Measurements from ENCODE around the gene GEN1.

Gene GEN1

DNA sequence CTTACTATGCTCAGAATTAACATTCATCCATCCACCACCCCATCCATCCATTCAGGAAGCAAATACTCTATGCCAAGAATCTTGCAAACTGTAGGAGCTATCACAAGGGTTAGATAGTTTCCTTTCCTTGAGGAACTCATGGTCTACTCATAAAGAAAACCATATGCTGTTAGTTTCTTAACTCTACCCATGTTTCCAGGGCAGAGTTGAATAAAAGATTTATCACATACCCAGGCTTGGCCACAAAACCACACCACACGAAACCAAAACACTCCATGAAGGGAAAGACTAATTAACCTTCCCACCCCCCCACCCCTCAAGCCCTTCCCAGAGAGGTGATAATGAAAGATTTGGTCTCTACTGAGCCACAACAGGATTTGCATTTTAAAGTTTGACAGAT, 38.6 kb downstream of the GEN1 start:
- no peaks in the 10 kb centered on the region for H3K27me3 ChIP-seq (replicated peaks; ENCODE audit: control insufficient read depth, insufficient read depth, low read length, poor library complexity, severe bottlenecking)
- no peaks in the 10 kb centered on the region for H3K9me3 ChIP-seq (ENCODE audit: control insufficient read depth, low read length)
- no peak overlapping the region for H3K4me3 ChIP-seq (ENCODE audit: insufficient read depth, low read depth, low read length, poor library complexity, severe bottlenecking)
- H3K36me3 ChIP-seq (ENCODE audit: control insufficient read depth, insufficient read depth, low read length) = no peaks in the 10 kb centered on the region
- DNase-seq = no peak
- H3K4me1 ChIP-seq (ENCODE audit: control insufficient read depth, insufficient read depth, low read length, poor library complexity, severe bottlenecking) = no peaks in the 10 kb centered on the region
- no peak overlapping the region for H3K27ac ChIP-seq (ENCODE audit: insufficient read depth, low read length, poor library complexity, severe bottlenecking)

DNA sequence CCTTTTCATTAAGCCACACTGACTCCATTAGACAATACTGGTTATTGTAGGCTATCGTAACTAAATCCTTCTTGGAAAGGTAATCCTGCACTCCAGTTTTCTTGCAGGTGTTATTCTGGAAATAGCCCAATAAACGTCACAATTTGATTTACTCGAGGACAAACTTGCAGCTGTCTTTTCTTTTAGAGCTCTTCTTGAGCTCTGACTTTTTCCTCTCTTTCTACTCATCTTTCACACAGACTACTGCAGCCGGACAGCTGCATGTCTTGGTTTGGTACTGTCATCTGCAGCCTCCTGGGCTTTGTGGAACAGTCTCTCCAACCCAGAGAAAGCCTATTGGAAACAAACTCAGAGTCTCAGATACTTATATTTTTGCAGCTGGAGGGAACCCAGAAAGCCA, 39.4 kb downstream of the GEN1 start:
- DNase-seq = no peak
- Histone ChIP-seq H3K27me3 (replicated peaks; ENCODE audit: control insufficient read depth, insufficient read depth, low read length, poor library complexity, severe bottlenecking) (no peaks in the 10 kb centered on the region), H3K27ac (ENCODE audit: insufficient read depth, low read length, poor library complexity, severe bottlenecking) (no peak overlapping the region)

DNA sequence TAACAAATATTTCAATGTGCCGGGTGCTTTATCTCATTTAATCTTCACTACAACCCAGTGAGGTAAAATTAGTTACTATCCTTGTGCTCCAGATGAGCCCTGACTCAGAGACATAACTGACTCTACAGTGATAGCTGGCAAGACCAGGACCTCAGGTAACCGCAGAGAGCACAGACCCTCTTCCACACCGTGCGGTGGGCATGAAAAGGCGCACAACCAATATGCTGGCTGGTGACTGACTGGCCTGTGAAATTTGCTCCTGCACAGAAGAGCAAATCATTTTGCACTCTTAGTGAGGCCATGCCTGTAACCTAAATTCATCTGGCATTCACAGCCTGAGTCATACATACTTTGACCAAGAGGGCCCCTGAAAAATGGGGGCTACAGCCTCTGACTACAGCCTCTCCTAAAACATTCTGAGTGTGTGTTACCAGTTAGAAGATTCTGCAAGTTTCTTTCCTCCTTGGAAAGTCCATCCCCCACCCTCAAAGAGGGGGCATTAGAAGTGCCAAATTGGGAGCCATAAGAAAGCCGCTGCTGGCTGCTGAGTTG, 39.9 kb downstream of the GEN1 start:
- Histone ChIP-seq H3K4me3 (ENCODE audit: insufficient read depth, low read depth, low read length, poor library complexity, severe bottlenecking) (no peak overlapping the region), H3K27ac (ENCODE audit: insufficient read depth, low read length, poor library complexity, severe bottlenecking) (no peak overlapping the region), H3K9me3 (ENCODE audit: control insufficient read depth, low read length) (no peaks in the 10 kb centered on the region), H3K4me1 (ENCODE audit: control insufficient read depth, insufficient read depth, low read length, poor library complexity, severe bottlenecking) (no peaks in the 10 kb centered on the region), H3K36me3 (ENCODE audit: control insufficient read depth, insufficient read depth, low read length) (no peaks in the 10 kb centered on the region), H3K27me3 (replicated peaks; ENCODE audit: control insufficient read depth, insufficient read depth, low read length, poor library complexity, severe bottlenecking) (no peaks in the 10 kb centered on the region)
- no peak for DNase-seq

More for the DNA sequence above, 39.4 kb downstream of the GEN1 start:
- Histone ChIP-seq H3K4me3 (ENCODE audit: insufficient read depth, low read depth, low read length, poor library complexity, severe bottlenecking) (no peak overlapping the region), H3K9me3 (ENCODE audit: control insufficient read depth, low read length) (no peaks in the 10 kb centered on the region), H3K36me3 (ENCODE audit: control insufficient read depth, insufficient read depth, low read length) (no peaks in the 10 kb centered on the region), H3K4me1 (ENCODE audit: control insufficient read depth, insufficient read depth, low read length, poor library complexity, severe bottlenecking) (no peaks in the 10 kb centered on the region)

DNA sequence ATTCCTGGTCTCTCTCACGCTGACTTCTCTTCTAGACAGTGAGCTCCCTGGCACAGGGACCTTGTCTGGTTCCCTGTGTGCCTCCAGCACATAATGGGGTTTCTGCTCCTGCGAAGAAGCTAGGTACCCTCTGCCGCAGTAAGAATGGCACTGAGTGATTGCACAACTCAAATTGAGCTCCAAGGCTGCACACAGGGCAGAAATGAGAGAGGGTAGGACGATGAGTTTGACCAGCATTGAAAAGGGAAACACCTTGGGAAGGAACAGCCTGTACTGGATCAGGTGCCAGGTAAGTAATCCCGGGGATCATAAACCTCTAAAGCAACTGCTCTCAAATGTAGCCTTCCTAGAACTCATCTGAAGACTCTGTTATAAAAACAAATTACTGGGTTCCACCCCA, 41.4 kb downstream of the GEN1 start:
- no peak overlapping the region for H3K4me3 ChIP-seq (ENCODE audit: insufficient read depth, low read depth, low read length, poor library complexity, severe bottlenecking)
- H3K27ac ChIP-seq (ENCODE audit: insufficient read depth, low read length, poor library complexity, severe bottlenecking) = no peak overlapping the region
- no peaks in the 10 kb centered on the region for H3K27me3 ChIP-seq (replicated peaks; ENCODE audit: control insufficient read depth, insufficient read depth, low read length, poor library complexity, severe bottlenecking)
- no peaks in the 10 kb centered on the region for H3K4me1 ChIP-seq (ENCODE audit: control insufficient read depth, insufficient read depth, low read length, poor library complexity, severe bottlenecking)
- H3K36me3 ChIP-seq (ENCODE audit: control insufficient read depth, insufficient read depth, low read length) = no peaks in the 10 kb centered on the region
- H3K9me3 ChIP-seq (ENCODE audit: control insufficient read depth, low read length) = no peaks in the 10 kb centered on the region
- no peak for DNase-seq

- DNase-seq = no peak
- H3K4me3 ChIP-seq (ENCODE audit: insufficient read depth, low read depth, low read length, poor library complexity, severe bottlenecking) = no peak overlapping the region
- H3K27me3 ChIP-seq (replicated peaks; ENCODE audit: control insufficient read depth, insufficient read depth, low read length, poor library complexity, severe bottlenecking) = no peaks in the 10 kb centered on the region
- no peaks in the 10 kb centered on the region for H3K36me3 ChIP-seq (ENCODE audit: control insufficient read depth, insufficient read depth, low read length)
- H3K27ac ChIP-seq (ENCODE audit: insufficient read depth, low read length, poor library complexity, severe bottlenecking) = no peak overlapping the region
- H3K4me1 ChIP-seq (ENCODE audit: control insufficient read depth, insufficient read depth, low read length, poor library complexity, severe bottlenecking) = no peaks in the 10 kb centered on the region
- H3K9me3 ChIP-seq (ENCODE audit: control insufficient read depth, low read length) = no peaks in the 10 kb centered on the region
These were observed 44.4 kb downstream of the GEN1 start for GRCh38 chr2:17798338-17798737.

- DNase-seq = no peak
- H3K36me3 ChIP-seq (ENCODE audit: control insufficient read depth, insufficient read depth, low read length) = no peaks in the 10 kb centered on the region
- peaks cover 3% of the 10 kb centered on the region for H3K27me3 ChIP-seq (replicated peaks; ENCODE audit: control insufficient read depth, insufficient read depth, low read length, poor library complexity, severe bottlenecking)
- H3K27ac ChIP-seq (ENCODE audit: insufficient read depth, low read length, poor library complexity, severe bottlenecking) = no peak overlapping the region
- H3K4me3 ChIP-seq (ENCODE audit: insufficient read depth, low read depth, low read length, poor library complexity, severe bottlenecking) = no peak overlapping the region
- H3K4me1 ChIP-seq (ENCODE audit: control insufficient read depth, insufficient read depth, low read length, poor library complexity, severe bottlenecking) = no peaks in the 10 kb centered on the region
- no peaks in the 10 kb centered on the region for H3K9me3 ChIP-seq (ENCODE audit: control insufficient read depth, low read length)
These were observed 45.6 kb downstream of the GEN1 start for GRCh38 chr2:17799301-17800120.

- no peak overlapping the region for H3K27ac ChIP-seq (ENCODE audit: insufficient read depth, low read length, poor library complexity, severe bottlenecking)
These were observed 46.3 kb downstream of the GEN1 start for GRCh38 chr2:17800219-17800618.

GRCh38 chr2:17800693-17801458, 46.9 kb downstream of the GEN1 start:
- H3K4me3 ChIP-seq (ENCODE audit: insufficient read depth, low read depth, low read length, poor library complexity, severe bottlenecking) = no peak overlapping the region
- no peaks in the 10 kb centered on the region for H3K36me3 ChIP-seq (ENCODE audit: control insufficient read depth, insufficient read depth, low read length)
- no peaks in the 10 kb centered on the region for H3K9me3 ChIP-seq (ENCODE audit: control insufficient read depth, low read length)
- H3K27me3 ChIP-seq (replicated peaks; ENCODE audit: control insufficient read depth, insufficient read depth, low read length, poor library complexity, severe bottlenecking) = peaks cover 7% of the 10 kb centered on the region
- DNase-seq = no peak
- H3K27ac ChIP-seq (ENCODE audit: insufficient read depth, low read length, poor library complexity, severe bottlenecking) = no peak overlapping the region
- H3K4me1 ChIP-seq (ENCODE audit: control insufficient read depth, insufficient read depth, low read length, poor library complexity, severe bottlenecking) = no peaks in the 10 kb centered on the region

More at GRCh38 chr2:17800219-17800618, 46.3 kb downstream of the GEN1 start:
- H3K4me3 ChIP-seq (ENCODE audit: insufficient read depth, low read depth, low read length, poor library complexity, severe bottlenecking) = no peak overlapping the region
- H3K27me3 ChIP-seq (replicated peaks; ENCODE audit: control insufficient read depth, insufficient read depth, low read length, poor library complexity, severe bottlenecking) = peaks cover 7% of the 10 kb centered on the region
- DNase-seq = no peak
- no peaks in the 10 kb centered on the region for H3K9me3 ChIP-seq (ENCODE audit: control insufficient read depth, low read length)
- H3K4me1 ChIP-seq (ENCODE audit: control insufficient read depth, insufficient read depth, low read length, poor library complexity, severe bottlenecking) = no peaks in the 10 kb centered on the region
- H3K36me3 ChIP-seq (ENCODE audit: control insufficient read depth, insufficient read depth, low read length) = no peaks in the 10 kb centered on the region

GRCh38 chr2:17803497-17803896, 49.6 kb downstream of the GEN1 start:
- peaks cover 7% of the 10 kb centered on the region for H3K27me3 ChIP-seq (replicated peaks; ENCODE audit: control insufficient read depth, insufficient read depth, low read length, poor library complexity, severe bottlenecking)
- no peak overlapping the region for H3K4me3 ChIP-seq (ENCODE audit: insufficient read depth, low read depth, low read length, poor library complexity, severe bottlenecking)
- no peaks in the 10 kb centered on the region for H3K36me3 ChIP-seq (ENCODE audit: control insufficient read depth, insufficient read depth, low read length)
- no peaks in the 10 kb centered on the region for H3K9me3 ChIP-seq (ENCODE audit: control insufficient read depth, low read length)
- DNase-seq = no peak
- H3K4me1 ChIP-seq (ENCODE audit: control insufficient read depth, insufficient read depth, low read length, poor library complexity, severe bottlenecking) = no peaks in the 10 kb centered on the region
- no peak overlapping the region for H3K27ac ChIP-seq (ENCODE audit: insufficient read depth, low read length, poor library complexity, severe bottlenecking)

GRCh38 chr2:17804358-17804757, 50.4 kb downstream of the GEN1 start:
- Histone ChIP-seq H3K4me3 (ENCODE audit: insufficient read depth, low read depth, low read length, poor library complexity, severe bottlenecking) (no peak overlapping the region), H3K27ac (ENCODE audit: insufficient read depth, low read length, poor library complexity, severe bottlenecking) (no peak overlapping the region), H3K4me1 (ENCODE audit: control insufficient read depth, insufficient read depth, low read length, poor library complexity, severe bottlenecking) (no peaks in the 10 kb centered on the region), H3K9me3 (ENCODE audit: control insufficient read depth, low read length) (no peaks in the 10 kb centered on the region), H3K36me3 (ENCODE audit: control insufficient read depth, insufficient read depth, low read length) (no peaks in the 10 kb centered on the region), H3K27me3 (replicated peaks; ENCODE audit: control insufficient read depth, insufficient read depth, low read length, poor library complexity, severe bottlenecking) (peaks cover 7% of the 10 kb centered on the region)
- DNase-seq = no peak
